HCT116 (cell line): Measurements from ENCODE around the gene USP10.

Experiments used
- CTCF ChIP-seq, 3 experiments: fragments of 200-600 bp in 1 of 3; sonication (generic) in 1 of 3; IDR thresholded peaks in 2 of 3; conservative IDR thresholded peaks in 1 of 3; 2 replicates each; pipeline ENCODE4 v1.5.1; 2012 to 2017; ENCODE audit warnings: low read depth in 2 of 3, low read length in 2 of 3, antibody characterized with exemption in 1 of 3, borderline replicate concordance in 1 of 3, control low read depth in 1 of 3, mild to moderate bottlenecking in 1 of 3, mixed read lengths in 1 of 3, mixed run types in 1 of 3, moderate library complexity in 1 of 3; ENCODE audit not compliant: insufficient read depth in 1 of 3
- REST ChIP-seq: IDR thresholded peaks from 2 replicates; pipeline ENCODE4 v1.6.1; 2012; ENCODE audit warnings: low read depth
- SIN3A ChIP-seq: IDR thresholded peaks from 2 replicates; pipeline ENCODE4 v1.6.1; 2012; ENCODE audit warnings: low read depth
- SRF ChIP-seq: IDR thresholded peaks from 2 replicates; pipeline ENCODE4 v1.6.1; 2012; ENCODE audit warnings: low read depth

GRCh38 chr16:84775262-84775810 is 75.5 kb downstream of the USP10 start:
- TF ChIP-seq REST, result no peak
- no peak for TF ChIP-seq SIN3A
- TF ChIP-seq SRF, result no peak
- no peak for TF ChIP-seq CTCF (IDR thresholded peaks at IDR 0.05 in 2 of 3, conservative IDR thresholded peaks at IDR 0.05 in 1 of 3; ENCODE audit: borderline replicate concordance in 1 of 3, insufficient read depth in 1 of 3, low read depth in 2 of 3, low read length in 2 of 3)
